Measurements from ENCODE around the gene RUBCNL.
A peak's percentile ranks its signal among the peaks of the same experiment; 100 is the strongest.
"Not testable (repeated sequence)": the region's sequence is repeated elsewhere in the genome, so short reads cannot be mapped to it uniquely, and the experiment has no call there.

RUBCNL gene

GRCh38 chr13:46378411-46378810 lies 8.6 kb downstream of the RUBCNL start:
- DNase-seq (ENCODE audit: low read depth) = no peak
- TF ChIP-seq CTCF (IDR thresholded peaks at IDR 0.05; ENCODE audit: low read depth, low read length, missing control alignments) = no peak
- in situ Hi-C loops (cut with HindIII; ENCODE audit: low sequenced_read_pairs) = no loop called here
- H3K4me3 ChIP-seq (ENCODE audit: low read depth, low read length) = no peak overlapping the region

GRCh38 chr13:46377554-46377953 lies 9.5 kb downstream of the RUBCNL start:
- in situ Hi-C loops (cut with HindIII; ENCODE audit: low sequenced_read_pairs) = no loop called here
- DNase-seq (ENCODE audit: low read depth) = no peak
- H3K4me3 ChIP-seq (ENCODE audit: low read depth, low read length) = no peak overlapping the region
- no peak for TF ChIP-seq CTCF (IDR thresholded peaks at IDR 0.05; ENCODE audit: low read depth, low read length, missing control alignments)

GRCh38 chr13:46374710-46375109 lies 12.3 kb downstream of the RUBCNL start:
- no peak for TF ChIP-seq CTCF (IDR thresholded peaks at IDR 0.05; ENCODE audit: low read depth, low read length, missing control alignments)
- no peak overlapping the region for H3K4me3 ChIP-seq (ENCODE audit: low read depth, low read length)
- in situ Hi-C loops (cut with HindIII; ENCODE audit: low sequenced_read_pairs) = no loop called here
- no peak for DNase-seq (ENCODE audit: low read depth)

GRCh38 chr13:46373623-46374022 lies 13.4 kb downstream of the RUBCNL start:
- DNase-seq (ENCODE audit: low read depth) = no peak
- in situ Hi-C loops (cut with HindIII; ENCODE audit: low sequenced_read_pairs) = no loop called here
- no peak overlapping the region for H3K4me3 ChIP-seq (ENCODE audit: low read depth, low read length)
- no peak for TF ChIP-seq CTCF (IDR thresholded peaks at IDR 0.05; ENCODE audit: low read depth, low read length, missing control alignments)

- in situ Hi-C loops (cut with HindIII; ENCODE audit: low sequenced_read_pairs); H3K4me3 ChIP-seq (ENCODE audit: low read depth, low read length); DNase-seq (ENCODE audit: low read depth): not testable (repeated sequence)
Observed at GRCh38 chr13:46372938-46373337, 14.1 kb downstream of the RUBCNL start.

- TF ChIP-seq CTCF (IDR thresholded peaks at IDR 0.05; ENCODE audit: low read depth, low read length, missing control alignments) = no peak
- in situ Hi-C loops (cut with HindIII; ENCODE audit: low sequenced_read_pairs) = no loop called here
- DNase-seq (ENCODE audit: low read depth) = no peak
- no peak overlapping the region for H3K4me3 ChIP-seq (ENCODE audit: low read depth, low read length)
Observed at GRCh38 chr13:46372071-46372470, 15.0 kb downstream of the RUBCNL start.

- in situ Hi-C loops (cut with HindIII; ENCODE audit: low sequenced_read_pairs) = no loop called here
- TF ChIP-seq CTCF (IDR thresholded peaks at IDR 0.05; ENCODE audit: low read depth, low read length, missing control alignments) = no peak
- no peak overlapping the region for H3K4me3 ChIP-seq (ENCODE audit: low read depth, low read length)
- DNase-seq (ENCODE audit: low read depth) = peak; percentile 71
Observed at GRCh38 chr13:46369506-46370277, 17.4 kb downstream of the RUBCNL start.
